Stimulated activated CD4-positive, alpha-beta T cell treated with anti-CD3 and anti-CD28 coated beads, Interleukin-12 subunit alpha, Interleukin-12 subunit beta, amount 100 ng/mL, for 4 hours (primary cell): Measurements from ENCODE around the gene DNAAF8.

Experiments
- DNase-seq: peaks from one replicate; pipeline ENCODE4 v3.0.0-alpha.2; 2020

DNAAF8 gene

DNA sequence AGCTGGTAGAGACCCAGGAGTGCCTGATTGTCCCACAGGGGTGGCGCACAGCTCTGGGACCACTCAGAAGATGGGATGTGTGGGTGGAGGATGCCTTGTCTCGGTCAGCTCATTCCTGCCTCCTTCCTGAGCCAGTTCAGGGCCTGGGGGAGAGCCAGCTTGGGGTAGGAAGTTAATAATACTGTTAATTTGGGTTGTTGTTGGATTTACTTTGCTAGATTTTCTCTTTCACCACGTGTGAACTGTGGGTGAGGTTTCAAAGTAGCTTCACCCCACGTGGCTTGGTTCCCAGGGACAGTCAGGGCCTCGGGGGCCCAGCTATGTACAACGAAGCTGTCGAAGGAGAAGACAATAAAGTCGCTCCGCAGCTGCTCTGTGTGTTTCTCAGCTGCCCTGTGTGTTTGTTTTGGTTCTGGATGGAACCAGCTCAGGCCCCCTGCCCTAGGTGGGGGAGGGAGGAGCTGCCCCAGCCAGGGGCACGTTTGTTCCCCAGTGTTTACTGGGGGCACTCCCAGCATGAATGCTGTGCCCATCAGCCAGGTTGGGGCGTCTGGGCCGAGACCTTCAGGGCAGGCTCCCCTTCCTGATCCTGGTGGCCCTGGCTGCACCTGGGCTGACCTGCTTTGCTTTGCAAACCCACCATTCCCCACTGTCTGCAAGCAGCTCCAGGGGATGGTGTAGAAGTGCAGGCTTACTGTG is 38.7 kb upstream of the DNAAF8 start:
- DNase-seq, result no peak

GRCh38 chr16:4696172-4696904 is 38.0 kb upstream of the DNAAF8 start:
- DNase-seq, result no peak

GRCh38 chr16:4696905-4697847 is 37.2 kb upstream of the DNAAF8 start:
- DNase-seq, result no peak

- DNase-seq, result no peak
Measured at GRCh38 chr16:4697848-4698291, 36.5 kb upstream of the DNAAF8 start.

DNA sequence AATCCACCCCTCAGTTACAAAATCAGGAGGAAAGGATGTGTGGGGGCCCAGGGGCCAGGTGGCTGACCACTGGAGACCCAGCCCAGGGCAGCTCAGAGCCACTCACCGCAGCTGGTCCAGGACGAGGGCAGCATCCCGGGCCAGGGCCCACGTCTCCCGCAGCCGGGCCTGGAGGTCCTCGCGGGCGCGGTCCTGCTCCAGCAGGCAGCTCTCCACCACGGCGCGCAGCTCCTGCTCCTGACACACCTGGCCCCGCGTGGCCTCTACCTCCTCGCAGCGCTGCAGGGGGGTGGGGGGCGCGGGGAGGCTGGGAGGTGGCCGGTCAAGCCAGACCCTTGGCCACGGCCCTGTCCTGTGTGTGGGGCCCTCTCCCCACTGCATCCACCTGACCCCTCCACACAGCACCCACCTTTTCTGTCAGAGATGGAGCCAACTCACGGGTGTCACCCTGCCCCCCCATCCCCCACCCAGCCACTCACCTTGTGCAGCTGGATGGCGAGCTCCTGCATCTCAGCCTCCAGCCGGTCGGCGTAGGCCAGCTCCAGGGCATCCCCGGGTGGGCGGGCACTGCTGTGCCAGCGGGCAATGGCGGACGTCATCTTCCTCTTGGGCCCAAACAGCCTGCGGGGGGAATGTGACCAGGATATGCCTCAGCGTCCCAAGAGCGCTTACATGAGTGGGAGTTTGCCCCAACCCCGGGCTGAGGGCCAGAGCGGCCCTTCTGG is 35.9 kb upstream of the DNAAF8 start:
- DNase-seq, result no peak

GRCh38 chr16:4699046-4699556 is 35.2 kb upstream of the DNAAF8 start:
- DNase-seq, result no peak

- DNase-seq, result no peak
Measured at GRCh38 chr16:4700380-4700996, 33.8 kb upstream of the DNAAF8 start.

- DNase-seq, result no peak
Measured at GRCh38 chr16:4700997-4701743, 33.2 kb upstream of the DNAAF8 start.

DNA sequence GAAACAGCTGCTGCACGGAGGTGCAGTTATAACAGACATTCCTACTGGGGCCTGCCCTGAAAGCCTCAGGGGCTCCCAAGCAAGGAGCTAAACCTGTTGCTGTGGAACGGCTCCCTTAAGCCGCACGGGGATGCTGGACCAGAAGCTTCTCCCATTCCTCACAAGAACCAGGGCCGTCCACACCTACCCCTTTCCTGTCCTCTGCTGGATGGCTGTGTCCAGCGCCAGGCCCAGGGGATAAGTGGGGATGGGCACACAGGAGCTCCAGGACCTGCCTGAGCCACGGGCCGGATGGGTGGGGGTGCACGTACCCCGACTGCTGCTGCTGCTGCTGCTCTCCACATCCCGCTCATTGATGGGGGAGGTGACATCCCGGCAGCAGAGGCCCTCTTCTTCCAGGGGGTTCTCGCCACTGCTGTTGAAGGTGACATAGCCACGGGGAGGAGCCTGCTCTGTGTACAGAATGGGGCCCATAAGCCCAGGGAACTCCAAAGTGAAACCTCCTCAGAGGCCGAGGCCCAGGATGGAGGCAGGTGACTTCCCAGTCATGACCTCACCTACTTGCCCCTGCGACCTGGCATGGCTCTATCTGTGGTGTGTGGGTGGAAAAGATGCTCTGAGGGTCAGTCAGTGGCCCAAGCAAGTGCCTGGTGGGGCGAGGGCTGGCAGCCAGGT is 32.4 kb upstream of the DNAAF8 start:
- DNase-seq, result no peak

DNA sequence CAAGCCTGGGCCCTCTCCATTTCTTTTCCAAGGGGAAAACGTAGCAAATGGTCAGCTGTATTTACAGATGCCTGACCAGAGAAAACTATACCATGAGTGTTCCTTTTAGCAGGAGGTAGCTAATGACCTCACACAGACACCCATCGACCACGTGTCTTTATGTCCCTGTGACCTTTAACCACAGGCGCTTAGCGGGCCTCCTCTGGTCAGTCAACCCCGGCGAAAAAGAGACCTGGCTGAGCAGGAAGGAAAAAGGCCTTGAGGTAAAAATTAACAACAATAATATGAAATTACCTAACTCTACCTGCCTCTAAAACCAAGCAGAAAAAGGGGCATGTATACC is 31.9 kb upstream of the DNAAF8 start:
- DNase-seq, result no peak

DNA sequence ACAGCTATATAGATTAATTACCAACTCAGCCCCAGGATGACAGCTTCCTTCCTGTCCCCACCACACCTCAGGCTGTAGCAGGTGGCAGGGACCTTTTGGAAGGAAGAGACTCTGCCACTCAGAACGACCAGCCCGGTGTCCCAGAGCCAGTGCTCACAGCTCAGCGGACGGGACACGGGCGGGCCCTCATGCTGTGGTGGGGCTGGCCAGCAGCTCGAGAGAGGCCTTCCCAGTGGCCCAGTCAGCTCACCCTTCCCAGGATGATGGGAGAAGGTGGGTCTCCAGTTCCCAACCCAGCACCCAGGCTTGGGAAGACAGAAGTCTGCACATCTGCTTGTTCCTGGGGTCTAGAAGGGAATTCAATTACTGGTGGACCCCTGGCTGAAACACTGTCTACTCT is 30.4 kb upstream of the DNAAF8 start:
- no peak for DNase-seq

GRCh38 chr16:4704491-4704890 is 29.8 kb upstream of the DNAAF8 start:
- DNase-seq, result no peak

- no peak for DNase-seq
Measured at GRCh38 chr16:4704913-4705312, 29.4 kb upstream of the DNAAF8 start.

- DNase-seq, result no peak
Measured at GRCh38 chr16:4706871-4707270, 27.5 kb upstream of the DNAAF8 start.

- DNase-seq, result no peak
Measured at GRCh38 chr16:4709481-4709880, 24.9 kb upstream of the DNAAF8 start.

DNA sequence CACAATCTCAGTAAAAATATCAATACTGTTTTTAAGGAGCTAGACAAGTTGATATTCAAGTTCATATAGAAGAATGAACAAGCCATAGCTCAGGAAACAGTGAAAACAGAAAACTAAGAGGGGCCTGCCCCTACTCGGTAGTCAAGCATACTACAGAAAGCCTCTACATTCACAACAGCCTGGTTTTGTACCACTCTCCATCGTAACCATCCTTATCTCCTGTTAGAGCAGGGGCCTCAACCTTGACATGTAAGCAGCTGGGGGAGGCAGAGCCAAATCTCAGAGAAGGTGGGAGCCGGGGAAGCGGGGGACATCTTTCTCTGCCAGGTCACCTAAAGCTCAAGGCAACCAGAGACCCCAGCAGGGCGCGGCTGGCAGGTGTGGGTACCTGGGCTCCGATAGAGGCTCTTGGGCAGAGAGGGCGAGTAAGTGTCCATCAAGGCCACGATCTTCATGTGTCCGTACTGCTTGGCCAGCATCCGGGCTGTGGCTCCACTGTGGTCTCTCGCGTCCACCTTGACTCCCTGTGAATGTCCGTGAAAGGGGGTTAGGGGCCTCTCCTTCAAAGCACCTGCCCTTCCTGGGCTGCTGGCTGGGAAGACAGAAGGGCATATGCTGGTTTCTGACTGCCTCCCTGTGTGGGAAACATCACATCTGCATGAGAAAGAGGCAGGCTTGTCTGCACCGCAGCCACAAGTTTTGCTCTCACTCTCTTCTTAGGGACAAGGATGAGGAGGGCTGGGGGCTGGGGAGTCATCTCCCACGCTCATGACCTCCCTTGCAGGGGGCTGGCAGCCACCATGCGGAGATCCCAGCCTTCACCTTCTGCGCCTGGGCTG is 20.5 kb upstream of the DNAAF8 start:
- DNase-seq, result no peak

DNA sequence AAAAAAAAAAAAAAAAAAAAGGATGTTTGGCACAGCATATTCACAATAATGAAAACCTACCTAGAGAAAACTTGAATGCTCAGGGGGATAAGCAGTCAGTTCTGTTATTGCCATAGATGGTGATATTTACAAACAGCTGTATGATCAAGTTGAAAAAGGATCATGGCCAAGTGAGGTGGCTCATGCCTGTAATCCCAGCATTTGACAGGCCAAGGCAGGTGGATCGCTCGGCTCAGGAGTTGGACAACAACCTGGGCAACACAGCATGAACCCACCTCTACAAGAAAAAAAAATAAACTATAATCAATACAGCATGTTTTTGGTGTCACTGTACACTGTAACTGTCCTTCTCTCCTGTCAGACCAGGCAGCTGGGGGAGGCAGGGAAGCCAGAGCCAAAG is 19.3 kb upstream of the DNAAF8 start:
- DNase-seq, result no peak

DNA sequence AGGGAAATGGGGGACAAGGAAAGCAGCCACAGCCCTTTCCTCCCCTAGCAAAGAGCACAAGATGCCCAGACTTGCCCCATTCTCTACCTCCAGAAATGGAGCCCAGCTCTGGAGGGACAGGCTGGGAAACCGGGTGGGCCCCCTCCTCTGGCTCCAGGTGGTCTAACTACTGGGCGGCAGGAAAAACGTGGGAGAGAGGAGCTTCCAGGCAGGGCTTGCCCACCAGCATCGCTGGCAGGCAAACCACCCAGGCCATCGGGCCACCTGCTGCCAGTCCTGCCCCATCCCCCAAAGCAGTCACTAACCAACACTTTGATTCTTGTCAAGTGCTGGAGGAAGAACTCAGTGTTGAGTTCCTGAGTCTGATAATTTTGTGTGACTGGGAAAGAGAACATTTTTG is 15.9 kb upstream of the DNAAF8 start:
- no peak for DNase-seq

GRCh38 chr16:4723071-4723767 is 11.1 kb upstream of the DNAAF8 start:
- DNase-seq, result no peak
